Hepatocyte (in vitro differentiated cells): ENCODE measurements around the gene VGLL4. TPM values are rescaled to one million over a fixed set of nuclear protein-coding genes. Genes with fewer than 3 reads are reported as not detected.

Source experiments
- DNase-seq: peaks from one replicate; pipeline ENCODE4 v3.0.0-alpha.2; 2016; ENCODE audit warnings: low spot score
- H2AFZ ChIP-seq: fragments of 200-600 bp; sonication (generic); 2 replicates; pipeline ENCODE4 v1.6.0; 2016; ENCODE audit warnings: antibody characterized with exemption, mild to moderate bottlenecking
- H3K27ac ChIP-seq: fragments of 200-600 bp; sonication (generic); 2 replicates; pipeline ENCODE4 v1.5.1; 2016; ENCODE audit warnings: mild to moderate bottlenecking
- H3K27me3 ChIP-seq: fragments of 200-600 bp; sonication (generic); 2 replicates; pipeline ENCODE4 v1.6.1; 2016
- H3K36me3 ChIP-seq: fragments of 200-600 bp; sonication (generic); replicated peaks from 2 replicates; pipeline ENCODE4 v1.5.1; 2016; ENCODE audit warnings: low read depth; ENCODE audit not compliant: insufficient read depth
- H3K4me1 ChIP-seq: fragments of 200-600 bp; sonication (generic); 2 replicates; pipeline ENCODE4 v1.5.1; 2016; ENCODE audit warnings: mild to moderate bottlenecking, moderate library complexity; ENCODE audit not compliant: insufficient read depth
- H3K4me2 ChIP-seq: fragments of 200-600 bp; sonication (generic); 2 replicates; pipeline ENCODE4 v1.6.0; 2016
- H3K4me3 ChIP-seq: fragments of 200-600 bp; sonication (generic); 2 replicates; pipeline ENCODE4 v1.5.1; 2016; ENCODE audit warnings: mild to moderate bottlenecking
- H3K79me2 ChIP-seq: fragments of 200-600 bp; sonication (generic); 2 replicates; pipeline ENCODE4 v1.6.0; 2017; ENCODE audit warnings: mild to moderate bottlenecking
- H3K9me2 ChIP-seq: fragments of 200-600 bp; sonication (generic); replicated peaks from 2 replicates; pipeline ENCODE4 v1.6.0; 2017; ENCODE audit warnings: mild to moderate bottlenecking; ENCODE audit not compliant: insufficient read depth
- H3K9me3 ChIP-seq: fragments of 200-600 bp; sonication (generic); 2 replicates; pipeline ENCODE4 v1.5.1; 2016; ENCODE audit warnings: low read depth, mild to moderate bottlenecking
- H4K20me1 ChIP-seq: fragments of 200-600 bp; sonication (generic); 2 replicates; pipeline ENCODE4 v1.6.0; 2016; ENCODE audit warnings: mild to moderate bottlenecking; ENCODE audit not compliant: insufficient read depth, poor library complexity, severe bottlenecking
- CTCF ChIP-seq: fragments of 200-600 bp; sonication (generic); IDR thresholded peaks from 2 replicates; pipeline ENCODE4 v1.5.1; 2016; ENCODE audit warnings: antibody characterized with exemption, mild to moderate bottlenecking; ENCODE audit not compliant: poor library complexity
- EZH2 ChIP-seq: fragments of 200-600 bp; sonication (generic); IDR thresholded peaks from 2 replicates; pipeline ENCODE4 v1.6.1; 2016; ENCODE audit warnings: antibody characterized with exemption, mild to moderate bottlenecking, borderline replicate concordance
- EZH2phosphoT487 ChIP-seq: fragments of 200-600 bp; sonication (generic); IDR thresholded peaks from one replicate; pipeline ENCODE4 v1.6.1; 2018; ENCODE audit warnings: antibody characterized with exemption, mild to moderate bottlenecking, low read depth, moderate library complexity; ENCODE audit not compliant: unreplicated experiment, severe bottlenecking
- WGBS: methylation state at CpG from one replicate; pipeline ENCODE4 v1.1.6; 2016; ENCODE audit warnings: low lambda C conversion rate; ENCODE audit errors: missing lambda C conversion rate; 5-methylcytosine and 5-hydroxymethylcytosine counted together
- polyA plus RNA-seq: library from polyadenylated mRNA; unstranded; fragments of >200 nt; fragmentation: Nextera tagmentation; extraction: Ambion mirVana; gene quantifications from 2 replicates; pipeline ENCODE4 v1.2.1, GENCODE V29; 2016
- total RNA-seq: library from RNA; depleted of rRNA; stranded (reverse); fragments of >200 nt; gene quantifications from 2 replicates; pipeline ENCODE4 v1.2.3, GENCODE V29; 2014

VGLL4 gene
- total and polyA plus RNA-seq, 2 experiments from 2014 or later = 57.9 to 109 TPM

- Histone ChIP-seq H3K27ac (peak overlapping the region; percentile 55), H3K9me2 (no peaks in the 10 kb centered on the region), H3K27me3 (no peaks in the 10 kb centered on the region), H3K36me3 (no peaks in the 10 kb centered on the region), H3K4me3 (no peak overlapping the region), H4K20me1 (peaks cover 94% of the 10 kb centered on the region), H3K79me2 (peaks cover 100% of the 10 kb centered on the region), H3K4me2 (peak overlapping the region; percentile 31), H3K9me3 (no peaks in the 10 kb centered on the region), H3K4me1 (peaks cover 29% of the 10 kb centered on the region), H2AFZ (no peak overlapping the region)
- no peak for DNase-seq
- TF ChIP-seq EZH2 (no peak), EZH2phosphoT487 (no peak), CTCF (no peak)
- WGBS = 85% methylated on average over 5 of the region's 5 CpGs
These were observed 18.2 kb downstream of the VGLL4 start for GRCh38 chr3:11625376-11626083.

- no peak overlapping the region for H3K4me3 ChIP-seq
- no peaks in the 10 kb centered on the region for H3K36me3 ChIP-seq
- DNase-seq = no peak
- H4K20me1 ChIP-seq = peaks cover 93% of the 10 kb centered on the region
- peaks cover 34% of the 10 kb centered on the region for H3K4me1 ChIP-seq
- H3K4me2 ChIP-seq = peak overlapping the region; percentile 31
- 61% methylated on average over 7 of the region's 7 CpGs for WGBS
- H2AFZ ChIP-seq = no peak overlapping the region
- H3K27me3 ChIP-seq = no peaks in the 10 kb centered on the region
- H3K79me2 ChIP-seq = peaks cover 100% of the 10 kb centered on the region
- H3K9me3 ChIP-seq = no peaks in the 10 kb centered on the region
- no peaks in the 10 kb centered on the region for H3K9me2 ChIP-seq
- TF ChIP-seq EZH2phosphoT487 (no peak), CTCF (no peak), EZH2 (no peak)
- H3K27ac ChIP-seq = peak overlapping the region; percentile 55
These were observed 18.9 kb downstream of the VGLL4 start for GRCh38 chr3:11624704-11625375.

- Histone ChIP-seq H3K79me2 (peaks cover 100% of the 10 kb centered on the region), H3K27ac (peak overlapping the region; percentile 55), H3K9me3 (no peaks in the 10 kb centered on the region), H3K9me2 (no peaks in the 10 kb centered on the region), H3K4me1 (peaks cover 41% of the 10 kb centered on the region), H2AFZ (no peak overlapping the region), H3K27me3 (no peaks in the 10 kb centered on the region), H3K4me3 (no peak overlapping the region), H4K20me1 (peaks cover 93% of the 10 kb centered on the region), H3K4me2 (peak overlapping the region; percentile 31), H3K36me3 (no peaks in the 10 kb centered on the region)
- no peak for TF ChIP-seq CTCF
- TF ChIP-seq EZH2 = no peak
- TF ChIP-seq EZH2phosphoT487 = no peak
- 83% methylated on average over 8 of the region's 8 CpGs for WGBS
- DNase-seq = no peak
These were observed 19.6 kb downstream of the VGLL4 start for GRCh38 chr3:11624161-11624560.
